Posterior vena cava (tissue), 2 donors: ENCODE results near the gene NOC2L. TPM values are rescaled to one million over a fixed set of nuclear protein-coding genes. Genes with fewer than 3 reads are reported as not detected.
"Not testable (repeated sequence)": the region's sequence is repeated elsewhere in the genome, so short reads cannot be mapped to it uniquely, and the experiment has no call there.

Experiments
- DNase-seq: peaks from one replicate; pipeline ENCODE4 v3.0.0-alpha.2; 2020; ENCODE audit warnings: low spot score
- intact Hi-C, 2 donors: fragments of 100-400 bp; cut with DNase I; formaldehyde crosslinking; loops; one replicate each; pipeline versions ENCODE4 v1.14.1 to v1.14.2; 2022 to 2023
- total RNA-seq, 2 donors: library from RNA; stranded (reverse); fragmentation: NEBNext Ultra II Directional; extraction: Animal tissue kit (Norgen Biotek cat#: 25700); gene quantifications; one replicate each; pipeline ENCODE4 v1.2.1, GENCODE V29; 2021
- donor health status: DM: yes; HTN: yes; CAD: no.
- donor health status: DM: yes; HTN: yes; CAD: no.

NOC2L gene
- total RNA-seq, 2 donors from 2014 or later, result 42.8 to 44.5 TPM

DNA sequence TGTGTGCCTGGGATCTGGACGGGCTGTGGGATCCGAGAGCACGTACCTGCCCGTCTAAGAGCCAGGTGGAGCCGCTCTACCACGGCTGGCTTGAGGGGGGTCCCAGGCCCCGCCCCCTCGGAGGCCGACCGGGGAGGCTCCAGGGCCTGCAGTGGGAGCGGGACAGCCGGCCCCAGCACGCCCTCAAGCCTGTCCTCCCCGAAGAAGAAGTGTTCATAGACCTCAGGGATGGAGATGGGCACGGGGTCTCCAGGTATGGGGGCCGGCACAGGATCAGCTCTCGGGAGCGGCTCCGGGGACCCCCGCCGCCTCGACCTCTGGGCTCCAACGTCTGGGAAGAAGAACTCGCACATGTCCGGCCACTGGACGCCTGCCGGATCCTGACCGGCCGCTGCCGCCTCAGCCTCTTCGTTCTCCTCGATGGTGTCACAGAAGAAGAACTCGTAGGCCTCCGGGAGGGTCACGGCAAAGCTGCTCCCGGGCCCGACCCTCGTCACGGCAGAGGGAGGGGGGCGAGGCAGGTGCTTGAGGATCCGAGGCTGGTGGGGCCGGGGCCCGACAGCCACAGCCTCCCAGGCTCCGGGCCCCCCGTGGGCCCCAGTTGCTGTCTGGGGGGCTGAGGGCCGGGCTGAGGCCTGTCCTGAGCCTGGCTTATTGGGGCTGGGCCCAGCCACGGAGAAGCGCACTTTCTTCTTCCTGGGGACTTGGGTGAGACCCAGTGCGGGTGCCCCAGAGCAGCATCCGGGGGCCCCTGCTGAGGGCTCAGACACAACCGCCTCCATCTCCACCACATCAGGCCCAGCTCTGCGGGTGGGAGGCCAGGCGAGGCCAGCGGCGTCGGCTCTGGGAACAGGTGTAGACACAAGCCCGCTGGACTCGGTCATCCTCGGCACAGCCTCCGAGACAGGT lies 20.0 kb upstream of the NOC2L start:
- intact Hi-C loops, result no loop called here
- no peak for DNase-seq

DNA sequence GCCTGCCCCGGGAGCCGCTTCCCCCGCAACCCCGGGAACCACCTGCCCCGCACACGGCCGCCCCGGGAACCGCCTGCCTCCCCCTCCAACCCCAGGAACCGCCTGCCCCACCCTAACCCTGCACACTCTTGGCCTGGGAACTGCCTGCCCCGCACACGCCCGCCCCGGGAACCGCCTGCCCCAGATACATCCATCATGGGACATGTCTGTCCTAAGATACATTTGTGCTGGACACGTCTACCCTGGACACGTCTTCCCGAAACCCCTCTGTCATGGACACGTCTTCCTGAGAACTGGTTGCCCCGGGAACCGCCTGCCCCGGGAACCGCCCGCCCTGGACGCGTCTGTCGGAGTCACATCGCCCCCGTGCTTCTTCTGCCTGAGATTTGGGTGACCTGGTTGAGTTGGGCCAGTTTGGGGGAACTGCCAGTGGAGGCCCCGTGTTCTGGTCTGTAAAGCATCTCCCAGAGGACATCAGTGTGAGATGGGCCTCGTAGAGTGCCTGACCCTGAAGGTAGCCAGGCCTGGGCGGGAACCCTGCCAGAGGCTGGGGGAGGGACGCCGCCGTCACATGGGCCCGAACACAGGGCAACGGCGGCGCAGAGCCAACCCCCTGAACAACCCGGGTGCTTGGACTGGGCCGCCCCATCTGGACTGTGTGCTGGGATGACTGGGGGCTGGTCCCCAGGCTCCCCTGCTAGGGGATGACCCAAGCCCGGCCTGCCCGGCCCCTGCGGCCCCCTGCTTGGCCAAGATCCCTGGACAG lies 19.2 kb upstream of the NOC2L start:
- no peak for DNase-seq
- intact Hi-C loops, result no loop called here

DNA sequence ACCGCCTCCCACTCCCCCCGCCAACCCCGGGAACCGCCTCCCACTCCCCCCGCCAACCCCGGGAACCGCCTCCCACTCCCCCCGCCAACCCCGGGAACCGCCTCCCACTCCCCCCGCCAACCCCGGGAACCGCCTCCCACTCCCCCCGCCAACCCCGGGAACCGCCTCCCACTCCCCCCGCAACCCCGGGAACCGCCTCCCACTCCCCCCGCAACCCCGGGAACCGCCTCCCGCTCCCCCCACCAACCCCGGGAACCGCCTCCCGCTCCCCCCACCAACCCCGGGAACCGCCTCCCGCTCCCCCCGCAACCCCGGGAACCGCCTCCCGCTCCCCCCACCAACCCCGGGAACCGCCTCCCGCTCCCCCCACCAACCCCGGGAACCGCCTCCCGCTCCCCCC lies 17.7 kb upstream of the NOC2L start:
- DNase-seq, intact Hi-C loops: not testable (repeated sequence)

DNA sequence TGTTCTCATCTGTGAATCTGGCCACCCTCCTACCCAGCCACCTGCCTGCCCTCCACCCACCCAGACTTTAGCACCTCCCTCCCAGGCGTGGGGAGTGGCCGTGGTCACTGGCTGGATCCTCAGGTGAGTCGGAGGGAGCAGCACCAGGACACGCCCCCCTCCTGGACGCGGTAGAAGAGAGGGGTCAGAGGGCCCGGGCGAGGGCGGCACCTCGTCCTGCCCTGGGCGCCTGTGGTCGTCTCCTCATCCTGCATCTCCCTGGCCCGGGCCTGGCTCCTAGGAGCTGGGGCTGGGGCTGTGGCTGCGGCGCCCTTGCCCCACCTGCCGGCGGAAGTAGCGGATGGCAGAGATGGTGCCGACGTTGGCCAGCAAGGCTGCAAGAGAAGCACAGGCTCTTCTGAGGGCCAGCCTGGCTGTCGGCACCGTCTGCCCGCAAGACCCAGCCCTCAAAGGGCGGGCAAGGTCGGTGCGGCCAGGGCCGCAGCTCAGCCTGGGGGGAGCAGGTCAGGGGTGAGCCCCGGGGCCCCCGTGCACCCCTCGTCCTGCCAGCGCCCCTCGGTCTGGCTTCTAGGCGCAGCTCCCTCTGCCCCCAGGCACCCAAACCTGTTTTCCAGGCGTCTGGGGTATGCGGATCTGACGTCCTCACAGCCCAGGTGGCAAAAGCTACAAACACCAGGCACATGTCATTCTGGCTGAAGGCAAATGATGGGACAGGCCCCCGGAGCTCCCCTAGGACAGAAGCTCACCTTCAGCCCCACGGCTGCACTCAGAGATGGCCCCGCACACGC lies 17.0 kb upstream of the NOC2L start:
- DNase-seq, result no peak
- intact Hi-C loops, result no loop called here

DNA sequence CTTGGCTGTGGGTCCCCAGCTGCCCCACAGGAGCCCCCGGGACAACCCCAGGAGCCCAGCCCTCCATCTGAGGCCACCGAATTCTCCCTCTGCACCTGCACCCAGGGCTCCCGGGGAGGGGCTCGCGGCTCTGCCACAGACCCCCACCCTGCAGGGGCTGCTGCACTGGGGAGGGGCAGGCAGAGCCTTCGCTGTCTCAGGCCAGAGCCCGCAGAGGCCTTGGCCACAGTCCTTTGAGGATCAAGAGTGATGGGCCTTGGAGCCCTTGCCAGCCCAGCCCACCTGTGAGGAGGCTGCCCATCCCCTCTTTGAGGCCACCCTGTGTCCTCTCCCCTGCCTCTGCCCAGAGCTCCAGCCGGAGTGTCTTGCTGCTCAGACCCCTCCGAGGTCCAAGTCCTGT lies 16.3 kb upstream of the NOC2L start:
- no peak for DNase-seq
- intact Hi-C loops, result no loop called here

DNA sequence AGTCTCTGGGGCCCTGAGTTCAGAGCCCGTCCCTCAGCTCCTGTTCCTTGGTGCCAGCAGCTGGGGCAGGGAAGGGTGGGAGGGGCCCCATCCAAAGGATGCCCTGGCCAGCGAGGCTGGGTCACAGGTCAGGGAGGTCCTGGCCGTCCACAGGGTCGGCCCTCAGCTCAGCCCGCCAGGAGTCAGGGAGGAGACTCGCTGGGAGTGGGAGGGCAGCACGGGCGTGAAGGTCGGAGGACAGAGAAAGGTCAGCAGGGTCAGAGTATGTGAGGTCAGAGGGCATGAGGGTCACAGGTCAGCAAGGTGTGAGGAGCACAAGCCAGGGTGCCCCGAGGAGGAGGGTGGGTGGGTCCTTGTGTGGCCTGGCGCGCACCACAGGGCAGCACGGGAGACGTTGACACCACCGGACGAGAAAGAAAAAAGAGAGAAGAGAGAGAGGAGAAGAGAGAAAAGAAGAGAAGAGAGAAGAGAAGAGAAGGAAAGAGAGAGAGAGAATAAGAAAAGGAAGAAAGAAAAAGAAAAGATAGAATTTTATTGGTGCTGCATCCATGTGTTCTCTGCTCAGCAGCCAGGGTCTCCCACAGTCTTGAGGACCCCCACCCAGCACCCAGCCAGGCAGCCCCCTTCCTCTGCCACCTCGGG lies 15.8 kb upstream of the NOC2L start:
- intact Hi-C loops, result no loop called here
- no peak for DNase-seq

DNA sequence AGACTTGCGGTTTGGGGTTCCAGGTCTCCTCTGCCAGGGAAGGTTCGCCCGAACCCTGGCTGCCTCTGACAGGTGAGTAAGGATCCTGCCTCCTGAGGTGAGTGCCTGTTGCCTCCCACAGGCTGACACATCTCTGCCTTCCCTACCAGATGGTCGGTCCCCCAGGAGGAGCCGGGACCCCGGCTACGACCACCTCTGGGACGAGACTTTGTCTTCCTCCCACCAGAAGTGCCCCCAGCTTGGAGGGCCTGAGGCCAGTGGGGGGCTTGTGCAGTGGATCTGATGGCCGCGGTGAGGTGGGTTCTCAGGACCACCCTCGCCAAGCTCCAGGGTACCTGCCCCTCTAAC lies 15.2 kb upstream of the NOC2L start:
- intact Hi-C loops, result no loop called here

DNA sequence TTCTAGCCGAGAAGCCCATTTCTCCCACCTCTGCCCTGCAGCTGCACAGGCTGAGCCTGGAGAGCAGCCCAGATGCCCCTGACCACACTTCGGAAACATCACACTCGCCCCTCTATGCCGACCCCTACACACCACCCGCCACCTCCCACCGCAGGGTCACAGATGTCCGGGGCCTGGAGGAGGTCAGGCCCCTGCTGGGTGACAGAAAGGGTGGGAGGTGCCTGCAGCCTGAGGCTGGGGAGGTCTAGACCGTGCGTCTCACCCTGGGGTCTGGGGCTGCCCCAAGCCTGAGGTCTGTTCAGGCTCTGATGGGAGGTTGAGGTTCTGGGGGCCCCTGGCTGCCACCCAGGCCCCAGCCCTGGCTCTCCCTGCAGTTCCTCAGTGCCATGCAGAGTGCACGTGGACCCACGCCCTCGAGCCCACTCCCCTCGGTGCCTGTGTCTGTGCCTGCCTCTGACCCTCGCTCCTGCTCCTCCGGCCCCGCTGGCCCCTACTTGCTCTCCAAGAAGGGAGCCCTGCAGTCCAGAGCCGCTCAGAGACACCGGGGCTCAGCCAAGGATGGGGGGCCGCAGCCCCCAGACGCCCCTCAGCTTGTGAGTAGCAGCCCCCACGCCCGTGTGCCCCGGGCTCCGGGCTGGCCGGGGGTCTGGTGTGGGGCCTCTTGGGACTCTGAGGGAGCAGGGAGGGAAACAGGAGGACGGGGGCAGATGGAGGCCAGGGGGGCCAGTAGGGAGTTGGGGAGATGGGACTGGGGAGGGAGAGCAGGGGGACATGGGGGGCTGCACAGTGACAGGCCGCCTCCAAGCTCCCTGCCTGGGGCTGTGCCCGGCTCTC lies 14.6 kb upstream of the NOC2L start:
- intact Hi-C loops, result no loop called here
- no peak for DNase-seq

More for the DNA sequence above, 15.2 kb upstream of the NOC2L start:
- no peak for DNase-seq

DNA sequence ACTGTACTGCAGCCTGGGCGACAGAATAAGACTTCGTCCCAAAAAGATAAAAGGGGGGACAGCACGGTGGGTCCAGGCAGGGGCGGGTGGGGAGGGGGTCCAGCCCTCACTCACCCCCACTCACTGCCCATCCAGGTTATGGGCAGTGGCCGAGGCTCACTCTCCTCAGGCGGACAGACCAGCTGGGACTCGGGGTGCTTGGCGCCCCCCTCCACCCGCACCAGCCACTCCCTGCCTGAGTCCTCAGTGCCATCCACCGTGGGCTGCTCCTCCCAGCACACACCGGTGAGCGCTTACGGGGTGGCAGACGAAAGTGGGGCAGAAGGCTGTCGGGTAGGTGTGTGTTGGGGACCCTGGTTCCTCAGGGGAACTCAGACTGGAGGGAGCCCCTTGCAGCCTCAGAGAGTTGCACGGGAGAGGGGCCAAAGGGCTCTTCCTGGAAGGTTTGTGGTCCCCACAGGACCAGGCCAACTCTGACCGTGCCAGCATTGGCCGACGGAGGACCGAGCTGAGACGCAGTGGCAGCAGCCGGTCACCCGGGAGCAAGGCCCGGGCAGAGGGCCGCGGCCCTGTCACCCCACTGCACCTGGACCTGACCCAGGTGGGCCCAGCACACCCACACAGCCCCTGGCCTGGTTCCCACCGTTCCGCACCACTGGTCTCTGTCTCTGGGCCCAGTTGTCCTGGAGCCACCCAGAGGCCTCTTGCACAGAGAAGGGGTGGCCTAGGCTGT lies 13.8 kb upstream of the NOC2L start:
- intact Hi-C loops, result no loop called here
- DNase-seq, result no peak

DNA sequence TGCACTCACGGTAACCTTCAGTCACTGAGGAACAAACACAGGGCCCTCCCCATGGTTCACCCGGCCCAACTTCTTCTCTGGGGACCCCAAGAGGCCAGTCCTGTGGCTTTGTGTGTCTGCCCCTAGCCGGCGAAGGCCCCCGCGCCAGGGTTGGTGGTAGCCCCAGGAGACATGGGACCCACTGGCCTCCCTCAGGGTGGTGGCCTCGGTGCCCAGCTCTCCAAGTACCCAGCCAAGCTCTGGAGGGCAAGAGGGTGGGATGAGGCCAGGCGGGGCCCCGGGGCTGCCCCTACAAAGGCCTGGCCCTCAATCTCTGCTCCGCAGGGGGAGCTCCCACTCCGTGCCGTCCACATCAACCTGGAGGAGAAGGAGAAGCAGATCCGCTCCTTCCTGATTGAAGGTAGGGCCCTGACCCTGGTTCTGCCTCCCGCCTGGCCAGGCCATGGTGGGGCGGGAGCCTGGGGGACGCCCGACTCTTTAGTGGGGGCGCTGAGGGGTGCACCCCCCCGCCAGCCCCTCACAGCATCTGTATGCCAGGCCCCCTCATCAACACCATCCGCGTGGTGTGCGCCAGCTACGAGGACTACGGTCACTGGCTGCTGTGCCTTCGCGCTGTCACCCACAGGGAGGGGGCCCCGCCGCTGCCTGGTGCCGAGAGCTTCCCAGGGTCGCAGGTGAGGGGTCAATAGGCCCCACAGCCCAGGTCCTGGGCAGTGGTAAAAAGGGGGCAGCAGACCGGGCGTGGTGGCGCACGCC lies 12.9 kb upstream of the NOC2L start:
- DNase-seq, result no peak
- intact Hi-C loops, result no loop called here

DNA sequence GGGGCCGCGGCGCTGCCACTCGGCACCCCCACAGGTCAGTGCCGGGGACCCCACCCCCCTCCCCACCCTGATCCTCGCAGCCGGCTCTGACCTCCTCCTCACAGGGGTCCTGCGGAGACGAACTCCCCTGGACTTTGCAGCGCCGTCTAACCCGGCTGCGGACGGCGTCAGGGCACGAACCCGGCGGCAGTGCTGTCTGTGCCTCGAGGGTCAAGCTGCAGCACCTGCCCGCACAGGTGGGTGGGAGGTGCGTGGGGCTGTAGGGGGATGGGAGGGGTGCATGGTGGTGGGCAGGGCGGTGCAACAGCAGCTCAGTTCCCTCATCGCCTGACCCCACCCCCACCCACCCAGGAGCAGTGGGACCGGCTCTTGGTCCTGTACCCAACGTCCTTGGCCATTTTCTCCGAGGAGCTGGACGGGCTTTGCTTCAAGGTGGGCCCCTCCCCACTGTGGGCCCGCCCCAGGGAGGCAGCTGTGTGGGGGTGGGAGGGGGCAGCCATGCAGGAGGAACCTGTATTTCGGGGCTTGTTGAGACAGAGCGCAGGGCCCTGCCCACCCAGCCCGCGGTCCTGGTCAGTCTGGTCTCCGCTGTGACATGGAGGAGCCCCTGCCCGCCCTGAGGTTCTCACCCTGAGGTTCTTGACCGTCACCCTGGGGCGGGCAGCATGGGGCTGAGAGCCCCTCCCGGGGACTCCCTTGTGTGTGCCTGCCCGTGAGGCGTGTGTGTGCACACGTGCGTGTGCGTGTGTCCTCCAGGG lies 12.1 kb upstream of the NOC2L start:
- intact Hi-C loops, result no loop called here
- no peak for DNase-seq

DNA sequence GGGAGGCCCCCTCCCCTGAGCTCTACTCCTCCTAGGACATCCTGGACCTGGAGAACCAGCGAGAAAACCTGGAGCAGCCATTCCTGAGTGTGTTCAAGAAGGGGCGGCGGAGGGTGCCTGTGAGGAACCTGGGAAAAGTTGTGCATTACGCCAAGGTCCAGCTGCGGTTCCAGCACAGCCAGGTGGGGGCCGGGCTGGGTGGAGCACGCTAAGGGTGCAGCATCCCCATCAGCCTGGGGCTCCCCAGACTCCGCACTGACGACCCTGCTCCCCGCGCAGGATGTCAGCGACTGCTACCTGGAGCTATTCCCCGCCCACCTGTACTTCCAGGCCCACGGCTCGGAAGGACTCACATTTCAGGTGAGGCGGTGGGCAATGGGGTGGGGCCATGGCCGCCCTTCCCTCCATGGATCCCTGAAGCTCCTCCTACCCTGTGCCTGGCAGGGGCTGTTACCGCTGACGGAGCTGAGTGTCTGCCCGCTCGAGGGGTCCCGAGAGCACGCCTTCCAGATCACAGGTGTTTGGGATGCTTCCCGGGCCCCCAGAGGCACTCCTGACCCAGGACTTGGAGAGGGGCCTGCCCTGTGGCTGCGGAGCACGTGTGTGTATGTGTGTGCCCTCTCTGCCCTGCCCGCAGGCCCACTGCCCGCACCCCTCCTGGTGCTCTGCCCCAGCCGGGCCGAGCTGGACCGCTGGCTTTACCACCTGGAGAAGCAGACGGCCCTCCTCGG lies 11.4 kb upstream of the NOC2L start:
- intact Hi-C loops, result no loop called here
- no peak for DNase-seq

DNA sequence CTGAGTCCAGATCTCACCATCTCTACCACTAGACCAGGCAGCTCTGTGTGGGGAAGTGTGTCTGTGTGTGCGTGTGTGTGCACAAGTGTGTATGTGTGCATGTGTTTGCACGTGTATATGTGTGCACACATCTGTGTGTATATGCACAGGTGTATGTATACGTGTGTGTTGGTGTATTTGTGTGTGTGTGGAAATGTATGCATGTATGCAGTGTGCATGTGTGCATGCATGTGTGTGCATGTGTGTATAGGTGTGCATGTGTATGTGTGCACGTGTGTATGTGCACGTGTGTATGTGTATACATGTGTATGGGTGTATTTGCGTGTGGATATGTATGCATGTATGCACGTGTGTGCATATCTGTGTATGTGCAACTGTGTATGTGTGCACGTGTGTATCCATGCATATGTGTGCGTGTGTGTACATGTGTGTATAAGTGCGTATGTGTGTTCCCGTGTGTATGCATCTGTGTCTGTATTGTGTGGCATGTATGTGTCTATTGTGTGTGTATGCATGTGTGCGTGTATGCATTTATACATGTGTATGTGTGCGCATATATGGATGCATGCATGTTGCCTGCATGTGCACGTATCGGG lies 10.3 kb upstream of the NOC2L start:
- DNase-seq, result no peak
- intact Hi-C loops, result no loop called here

DNA sequence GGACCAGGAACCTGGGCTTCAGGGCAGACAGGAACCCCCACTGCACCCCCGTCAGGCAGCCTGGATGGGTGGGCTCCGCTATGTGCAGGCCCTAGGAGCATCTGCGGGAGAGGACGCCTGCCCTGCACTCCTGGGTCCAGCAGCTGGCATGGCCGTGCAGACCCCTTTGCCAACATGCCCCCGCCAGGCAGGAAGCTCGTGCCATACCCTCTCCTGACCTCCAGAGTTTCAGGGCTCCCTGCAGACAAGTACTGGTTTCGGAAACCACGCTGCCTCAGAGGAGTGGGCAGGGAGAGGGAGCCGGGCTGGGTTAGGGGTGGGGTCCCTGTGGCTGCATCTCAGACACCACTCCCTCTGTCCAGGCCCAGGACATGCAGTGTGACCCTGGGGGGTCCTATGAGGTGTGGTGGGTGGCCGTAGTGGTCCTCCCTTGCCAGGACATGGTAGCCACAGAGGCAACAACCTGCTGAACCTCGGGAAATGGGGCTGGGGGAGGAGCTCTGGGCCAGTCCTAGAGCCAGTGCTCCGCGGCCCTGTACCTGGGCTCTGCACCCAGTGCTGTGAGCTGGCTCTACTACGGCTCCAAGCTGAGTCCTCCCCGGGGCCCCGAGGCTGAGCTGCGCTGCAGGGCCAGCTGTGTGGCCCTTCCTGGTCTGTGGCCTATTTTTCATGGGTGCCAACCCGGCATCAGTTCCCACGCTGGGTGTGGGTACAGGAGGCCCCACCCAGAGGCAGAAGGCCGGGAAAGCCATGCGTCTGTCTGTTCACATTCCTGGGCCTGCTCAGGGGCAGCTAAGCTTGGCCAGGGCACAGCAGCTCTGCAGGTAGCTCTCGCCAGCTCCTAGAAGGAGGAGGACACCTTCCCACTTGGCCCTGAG lies 8.6 kb upstream of the NOC2L start:
- intact Hi-C loops, result no loop called here
- DNase-seq, result no peak
